Bronchial epithelial cell (primary cell): ENCODE results near the gene NFIA. TPM values are rescaled to one million over a fixed set of nuclear protein-coding genes. Genes with fewer than 3 reads are reported as not detected.

Source experiments
- DNase-seq: peaks from one replicate; pipeline ENCODE4 v3.0.0-alpha.2; 2010; ENCODE audit warnings: low read depth
- FAIRE-seq: peaks from 2 replicates; lab custom pipeline; 2011; peaks lifted over from hg19 to GRCh38; lab: Jason Lieb, UNC
- H3K27me3 ChIP-seq: 2 replicates; pipeline ENCODE4 v1.5.1; 2011; ENCODE audit warnings: low read length; ENCODE audit not compliant: control insufficient read depth, insufficient read depth
- H3K36me3 ChIP-seq: 2 replicates; pipeline ENCODE4 v1.5.1; 2011; ENCODE audit warnings: low read length; ENCODE audit not compliant: control insufficient read depth, insufficient read depth
- H3K4me3 ChIP-seq: 2 replicates; pipeline ENCODE4 v1.5.1; 2011; ENCODE audit warnings: mild to moderate bottlenecking, low read depth, low read length, control low read depth
- total RNA-seq: library from RNA; depleted of rRNA; stranded (reverse); fragments of >200 nt; gene quantifications from 2 replicates; pipeline ENCODE4 v1.2.1, GENCODE V29; 2014
- TF ChIP-seq, protein P1 (sequence below): IDR thresholded peaks from 2 replicates; pipeline ENCODE4 v1.5.1; 2011; ENCODE audit warnings: mild to moderate bottlenecking, moderate library complexity, low read length, control low read depth, inconsistent platforms; ENCODE audit not compliant: insufficient read depth, severe bottlenecking

The NFIA gene
- total RNA-seq, 1 donor from 2014 or later = 7.4 TPM

DNA sequence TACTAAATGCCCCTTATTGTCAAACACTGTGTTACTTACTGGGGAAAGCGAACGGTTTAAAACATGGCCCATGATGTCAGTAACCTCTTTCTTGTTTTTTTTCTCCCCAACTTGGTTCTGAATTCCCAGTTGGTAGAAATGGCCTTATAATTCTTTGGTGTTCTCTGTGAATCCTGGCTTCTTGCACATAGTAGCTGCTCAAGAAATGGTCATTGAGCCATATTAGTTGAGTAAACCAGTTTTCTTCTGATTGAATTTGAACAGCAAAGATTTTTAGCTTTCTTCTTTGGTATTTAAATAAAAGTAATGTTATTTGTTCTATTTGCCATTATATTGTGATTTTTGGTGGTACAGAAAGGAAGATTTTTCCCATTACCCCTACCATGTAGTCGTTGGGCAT is 87.3 kb downstream of the NFIA start:
- TF ChIP-seq, protein P1, sequence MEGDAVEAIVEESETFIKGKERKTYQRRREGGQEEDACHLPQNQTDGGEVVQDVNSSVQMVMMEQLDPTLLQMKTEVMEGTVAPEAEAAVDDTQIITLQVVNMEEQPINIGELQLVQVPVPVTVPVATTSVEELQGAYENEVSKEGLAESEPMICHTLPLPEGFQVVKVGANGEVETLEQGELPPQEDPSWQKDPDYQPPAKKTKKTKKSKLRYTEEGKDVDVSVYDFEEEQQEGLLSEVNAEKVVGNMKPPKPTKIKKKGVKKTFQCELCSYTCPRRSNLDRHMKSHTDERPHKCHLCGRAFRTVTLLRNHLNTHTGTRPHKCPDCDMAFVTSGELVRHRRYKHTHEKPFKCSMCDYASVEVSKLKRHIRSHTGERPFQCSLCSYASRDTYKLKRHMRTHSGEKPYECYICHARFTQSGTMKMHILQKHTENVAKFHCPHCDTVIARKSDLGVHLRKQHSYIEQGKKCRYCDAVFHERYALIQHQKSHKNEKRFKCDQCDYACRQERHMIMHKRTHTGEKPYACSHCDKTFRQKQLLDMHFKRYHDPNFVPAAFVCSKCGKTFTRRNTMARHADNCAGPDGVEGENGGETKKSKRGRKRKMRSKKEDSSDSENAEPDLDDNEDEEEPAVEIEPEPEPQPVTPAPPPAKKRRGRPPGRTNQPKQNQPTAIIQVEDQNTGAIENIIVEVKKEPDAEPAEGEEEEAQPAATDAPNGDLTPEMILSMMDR = no peak
- H3K36me3 ChIP-seq = no peaks in the 10 kb centered on the region
- DNase-seq (no peak), FAIRE-seq (no peak)
- no peak overlapping the region for H3K4me3 ChIP-seq
- no peaks in the 10 kb centered on the region for H3K27me3 ChIP-seq

DNA sequence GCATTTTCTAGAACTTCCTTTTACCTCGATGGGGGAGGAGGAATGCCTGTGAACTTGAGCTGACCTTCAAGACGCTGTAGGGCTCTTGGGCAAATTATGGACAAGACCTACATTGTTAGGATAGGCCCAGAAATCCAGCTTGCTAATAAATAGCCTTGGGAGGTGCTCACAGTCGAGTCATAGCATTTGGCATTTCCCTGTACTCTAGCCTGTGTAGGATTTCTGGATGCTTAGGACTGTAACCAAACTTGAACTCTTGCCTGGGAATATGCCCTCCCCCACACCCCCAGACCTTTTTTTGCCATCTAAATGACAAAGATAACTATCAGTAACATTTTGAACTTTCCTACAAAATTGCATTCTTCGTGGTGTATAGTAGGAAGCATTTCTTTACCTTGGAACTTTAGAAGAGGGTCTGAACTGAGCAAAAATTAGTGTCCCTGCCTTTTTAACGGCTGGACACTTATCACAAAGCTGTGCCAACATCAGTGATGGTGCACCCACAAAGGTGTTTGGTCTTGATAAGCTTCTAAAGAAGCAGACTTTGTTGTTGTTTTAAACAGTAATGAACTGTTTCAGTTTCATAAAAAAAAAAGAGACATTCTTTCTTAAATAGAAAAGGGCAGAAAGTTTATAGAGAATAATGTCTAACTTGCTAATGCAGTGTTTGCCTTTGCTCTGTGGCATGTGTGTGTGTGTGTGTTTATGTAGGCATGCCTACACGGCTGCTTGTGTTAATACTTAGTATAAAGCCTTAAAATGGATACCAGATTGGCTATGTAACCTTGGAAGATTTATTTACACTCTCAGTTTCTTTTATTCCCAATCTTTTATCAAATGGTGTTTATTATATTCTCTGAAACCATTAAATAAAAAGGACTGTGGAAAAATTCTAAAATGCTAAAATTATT is 88.2 kb downstream of the NFIA start:
- H3K4me3 ChIP-seq = no peak overlapping the region
- no peaks in the 10 kb centered on the region for H3K27me3 ChIP-seq
- FAIRE-seq = no peak
- peak; percentile 58 for DNase-seq
- TF ChIP-seq, protein P1 = no peak
- no peaks in the 10 kb centered on the region for H3K36me3 ChIP-seq

DNA sequence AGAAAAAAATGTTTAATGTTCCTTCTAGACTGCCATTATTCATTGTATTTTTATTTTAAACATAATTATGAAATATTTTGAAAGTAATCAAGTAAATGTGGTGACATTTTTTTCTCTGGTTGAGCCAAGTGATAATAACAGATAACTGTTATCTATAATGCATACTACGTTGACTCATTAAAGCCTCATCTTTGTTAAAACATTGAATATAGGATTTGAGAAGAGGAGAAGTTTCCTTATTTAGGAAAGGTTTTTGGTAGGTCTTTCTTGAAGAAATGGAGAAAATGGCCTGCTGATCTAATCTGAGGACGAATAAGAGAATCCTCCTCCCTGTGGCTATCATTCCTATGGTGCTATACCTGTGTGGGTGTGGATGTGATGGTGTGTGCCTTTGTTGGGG is 89.0 kb downstream of the NFIA start:
- H3K36me3 ChIP-seq = no peaks in the 10 kb centered on the region
- H3K27me3 ChIP-seq = no peaks in the 10 kb centered on the region
- TF ChIP-seq, protein P1 = no peak
- FAIRE-seq (no peak), DNase-seq (no peak)
- no peak overlapping the region for H3K4me3 ChIP-seq

DNA sequence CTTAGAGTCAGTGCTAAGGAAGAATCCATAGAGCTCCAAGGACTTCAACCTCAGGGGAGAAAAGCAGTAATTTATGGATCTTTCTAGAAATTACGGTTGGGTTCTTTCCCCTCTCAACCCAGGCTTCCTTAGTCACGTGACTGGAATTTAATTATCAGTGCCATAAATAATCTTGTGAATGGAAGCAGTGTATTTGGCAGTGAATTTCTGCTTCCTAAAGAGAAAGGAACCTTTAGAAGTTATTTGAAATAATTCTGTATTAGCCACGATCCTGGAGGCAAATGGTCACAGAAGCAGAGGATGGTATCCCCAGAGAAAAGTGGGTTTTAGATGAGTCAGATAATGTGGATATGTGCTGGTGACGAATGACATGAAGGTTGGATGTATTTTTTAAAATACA is 89.6 kb downstream of the NFIA start:
- no peak overlapping the region for H3K4me3 ChIP-seq
- no peaks in the 10 kb centered on the region for H3K36me3 ChIP-seq
- FAIRE-seq = no peak
- TF ChIP-seq, protein P1 = no peak
- DNase-seq = no peak
- H3K27me3 ChIP-seq = no peaks in the 10 kb centered on the region

- TF ChIP-seq, protein P1 = no peak
- no peak for FAIRE-seq
- Histone ChIP-seq H3K4me3 (no peak overlapping the region), H3K36me3 (no peaks in the 10 kb centered on the region), H3K27me3 (no peaks in the 10 kb centered on the region)
- no peak for DNase-seq
Observed at GRCh38 chr1:61173118-61173517, 90.8 kb downstream of the NFIA start.
